ENCODE results near the gene FCF1.

GRCh38 chr14:74723134-74723533 is 10.2 kb downstream of the FCF1 start:
- TF ChIP-seq EZH2phosphoT487 (IDR thresholded peaks at IDR 0.05; ENCODE audit: low read length) (no peak), EZH2 (optimal IDR thresholded peaks at IDR 0.05; ENCODE audit: low read depth, low read length) (no peak)
- TF ChIP-seq, protein P1, sequence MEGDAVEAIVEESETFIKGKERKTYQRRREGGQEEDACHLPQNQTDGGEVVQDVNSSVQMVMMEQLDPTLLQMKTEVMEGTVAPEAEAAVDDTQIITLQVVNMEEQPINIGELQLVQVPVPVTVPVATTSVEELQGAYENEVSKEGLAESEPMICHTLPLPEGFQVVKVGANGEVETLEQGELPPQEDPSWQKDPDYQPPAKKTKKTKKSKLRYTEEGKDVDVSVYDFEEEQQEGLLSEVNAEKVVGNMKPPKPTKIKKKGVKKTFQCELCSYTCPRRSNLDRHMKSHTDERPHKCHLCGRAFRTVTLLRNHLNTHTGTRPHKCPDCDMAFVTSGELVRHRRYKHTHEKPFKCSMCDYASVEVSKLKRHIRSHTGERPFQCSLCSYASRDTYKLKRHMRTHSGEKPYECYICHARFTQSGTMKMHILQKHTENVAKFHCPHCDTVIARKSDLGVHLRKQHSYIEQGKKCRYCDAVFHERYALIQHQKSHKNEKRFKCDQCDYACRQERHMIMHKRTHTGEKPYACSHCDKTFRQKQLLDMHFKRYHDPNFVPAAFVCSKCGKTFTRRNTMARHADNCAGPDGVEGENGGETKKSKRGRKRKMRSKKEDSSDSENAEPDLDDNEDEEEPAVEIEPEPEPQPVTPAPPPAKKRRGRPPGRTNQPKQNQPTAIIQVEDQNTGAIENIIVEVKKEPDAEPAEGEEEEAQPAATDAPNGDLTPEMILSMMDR (IDR thresholded peaks at IDR 0.05; ENCODE audit: low read length): no peak
